Thyroid gland (tissue), 4 donors: ENCODE data around the gene MTF2. TPM values are rescaled to one million over a fixed set of nuclear protein-coding genes. Genes with fewer than 3 reads are reported as not detected.

ENCODE experiments used
- DNase-seq, 2 donors: peaks; one replicate each; pipeline ENCODE4 v3.0.0-alpha.2; 2019
- H3K27ac ChIP-seq, 3 donors: fragments of 200-600 bp; sonication (generic); 1 replicate in 2 of 3; 2 replicates in 1 of 3; pipeline ENCODE4 v1.5.1; 2016 to 2019; ENCODE audit warnings: mild to moderate bottlenecking in 1 of 3, moderate library complexity in 1 of 3
- H3K27me3 ChIP-seq: fragments of 200-600 bp; sonication (generic); one replicate; pipeline ENCODE4 v1.5.1; 2019
- H3K36me3 ChIP-seq, 2 donors: fragments of 200-600 bp; sonication (generic); one replicate each; pipeline ENCODE4 v1.5.1; 2016 to 2019
- H3K4me1 ChIP-seq, 2 donors: fragments of 200-600 bp; sonication (generic); one replicate each; pipeline ENCODE4 v1.5.1; 2017 to 2019
- H3K4me3 ChIP-seq, 3 donors: fragments of 200-600 bp; sonication (generic); replicated peaks in 1 of 3; 1 replicate in 2 of 3; 2 replicates in 1 of 3; pipeline ENCODE4 v1.5.1; 2016; ENCODE audit warnings: mild to moderate bottlenecking in 1 of 3
- H3K9me3 ChIP-seq: fragments of 200-600 bp; sonication (generic); one replicate; pipeline ENCODE4 v1.5.1; 2017
- POLR2A ChIP-seq, 2 donors: fragments of 450-650 bp; IDR thresholded peaks; one replicate each; pipeline ENCODE4 v1.6.1; 2017; ENCODE audit warnings: antibody characterized with exemption in 2 of 2, mild to moderate bottlenecking in 2 of 2, moderate library complexity in 1 of 2
- WGBS, 2 donors: methylation state at CpG; one replicate each; pipeline ENCODE4 v1.1.5; 2017; 5-methylcytosine and 5-hydroxymethylcytosine counted together
- intact Hi-C: fragments of 100-400 bp; cut with DNase I; formaldehyde crosslinking; loops from one replicate; pipeline ENCODE4 v1.15.1; 2023
- total RNA-seq, 4 donors: library from RNA; depleted of rRNA; stranded (reverse); fragments of >200 nt; gene quantifications; one replicate each; pipeline ENCODE4 v1.2.3, GENCODE V29; 2016
- TF ChIP-seq, protein P1 (sequence below), 6 experiments: fragments of 200-600 bp in 3 of 6; fragments of 450-650 bp in 3 of 6; sonication (generic) in 3 of 6; IDR thresholded peaks; one replicate each; pipeline ENCODE4 v1.5.1; 2016 to 2019; ENCODE audit warnings: antibody characterized with exemption in 6 of 6, mild to moderate bottlenecking in 2 of 6, inconsistent platforms in 1 of 6, moderate library complexity in 1 of 6

The MTF2 gene
- total RNA-seq, 4 donors from 2014 or later = 29.2 to 59.8 (median 35.0) TPM

DNA sequence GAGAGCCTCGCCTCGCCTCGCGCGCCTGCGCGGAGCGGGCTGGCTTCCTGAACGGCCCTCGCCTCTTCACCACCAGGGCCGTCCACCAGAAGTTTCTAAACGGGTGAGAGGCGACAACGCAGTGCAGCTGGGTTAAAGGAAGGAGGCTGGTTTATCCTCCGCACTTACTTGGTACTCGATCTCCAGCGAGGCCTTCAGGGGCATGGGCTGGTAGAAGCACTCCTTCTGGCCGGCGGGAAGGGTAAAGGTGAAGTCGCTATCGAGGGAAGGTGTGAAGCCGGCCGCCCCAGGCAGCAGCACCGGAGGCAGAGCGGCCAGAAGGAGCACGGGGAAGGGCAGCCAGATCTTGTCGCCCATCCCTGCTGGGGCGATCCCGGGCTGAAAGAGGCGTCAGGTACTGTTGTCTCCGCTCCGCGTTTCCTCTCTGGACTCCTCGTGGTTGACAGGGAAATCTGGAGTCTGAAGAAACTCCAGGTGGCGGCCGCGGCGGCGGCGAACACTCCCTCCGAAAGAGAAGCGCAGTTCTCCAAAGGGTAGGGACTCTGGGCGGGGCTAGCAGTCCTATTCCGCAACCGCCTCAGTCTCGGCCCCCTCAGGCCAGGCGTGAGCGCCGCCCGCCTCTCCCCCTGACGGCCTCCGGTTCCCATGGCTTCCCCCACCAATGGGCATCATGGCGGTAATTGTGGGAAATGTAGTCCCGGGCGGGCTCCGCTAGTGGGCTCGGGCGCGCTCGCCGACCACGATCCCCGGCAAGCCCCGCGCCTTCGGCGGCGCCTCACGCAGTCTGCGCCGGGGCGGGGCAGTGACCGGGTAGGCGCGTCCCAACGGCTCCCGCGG is 101.0 kb downstream of the MTF2 start, which contains the start of gene TMED5:
TSS of gene TMED5 (minus strand) at position 528 of the 837 bp plus-strand sequence. CDS start at position 357, 171 bp downstream.
- H3K36me3 ChIP-seq = no peaks in the 10 kb centered on the region
- TF ChIP-seq, protein P1, sequence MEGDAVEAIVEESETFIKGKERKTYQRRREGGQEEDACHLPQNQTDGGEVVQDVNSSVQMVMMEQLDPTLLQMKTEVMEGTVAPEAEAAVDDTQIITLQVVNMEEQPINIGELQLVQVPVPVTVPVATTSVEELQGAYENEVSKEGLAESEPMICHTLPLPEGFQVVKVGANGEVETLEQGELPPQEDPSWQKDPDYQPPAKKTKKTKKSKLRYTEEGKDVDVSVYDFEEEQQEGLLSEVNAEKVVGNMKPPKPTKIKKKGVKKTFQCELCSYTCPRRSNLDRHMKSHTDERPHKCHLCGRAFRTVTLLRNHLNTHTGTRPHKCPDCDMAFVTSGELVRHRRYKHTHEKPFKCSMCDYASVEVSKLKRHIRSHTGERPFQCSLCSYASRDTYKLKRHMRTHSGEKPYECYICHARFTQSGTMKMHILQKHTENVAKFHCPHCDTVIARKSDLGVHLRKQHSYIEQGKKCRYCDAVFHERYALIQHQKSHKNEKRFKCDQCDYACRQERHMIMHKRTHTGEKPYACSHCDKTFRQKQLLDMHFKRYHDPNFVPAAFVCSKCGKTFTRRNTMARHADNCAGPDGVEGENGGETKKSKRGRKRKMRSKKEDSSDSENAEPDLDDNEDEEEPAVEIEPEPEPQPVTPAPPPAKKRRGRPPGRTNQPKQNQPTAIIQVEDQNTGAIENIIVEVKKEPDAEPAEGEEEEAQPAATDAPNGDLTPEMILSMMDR (IDR thresholded peaks at IDR 0.05) = peak in 2 of 6 experiments; percentile 48 to 59
- TF ChIP-seq POLR2A (IDR thresholded peaks at IDR 0.05) = peak; percentile 67 to 97
- peak within 1 kb of the TSS; percentile 92 to 100 (median 99) for H3K27ac ChIP-seq

GRCh38 chr1:93180723-93181613 is 101.9 kb downstream of the MTF2 start, which contains the start of gene CCDC18:
Gene CCDC18, plus strand, starts transcription at chr1:93180724. Its CDS starts 2,638 bp downstream, at chr1:93183362.
- peak within 1 kb of the TSS; percentile 27 to 93 (median 89) for H3K4me3 ChIP-seq
- H3K4me1 ChIP-seq = peaks cover 14 to 15% of the 10 kb centered on the region in 2 donors
- WGBS, 2 donors = 3 to 8% methylated on average over 17 to 43 of the region's 43 CpGs
- no peaks in the 10 kb centered on the region for H3K36me3 ChIP-seq
- H3K27ac ChIP-seq = peak within 1 kb of the TSS; percentile 92 to 100 (median 99)
- H3K9me3 ChIP-seq = no peaks in the 10 kb centered on the region
- TF ChIP-seq, protein P1 (IDR thresholded peaks at IDR 0.05) = no peak
- TF ChIP-seq POLR2A (IDR thresholded peaks at IDR 0.05) = no peak
- no peak for DNase-seq
- no peaks in the 10 kb centered on the region for H3K27me3 ChIP-seq
- intact Hi-C loops = no loop called here

More for the DNA sequence above, 101.0 kb downstream of the MTF2 start, which contains the start of gene TMED5:
- H3K9me3 ChIP-seq = no peaks in the 10 kb centered on the region
- H3K27me3 ChIP-seq = no peaks in the 10 kb centered on the region
- peak; percentile 98 for DNase-seq
- intact Hi-C loops = no loop called here
- H3K4me3 ChIP-seq = peak within 1 kb of the TSS; percentile 27 to 93 (median 89)
- H3K4me1 ChIP-seq = peaks cover 14 to 15% of the 10 kb centered on the region in 2 donors
- WGBS, 2 donors = 0% methylated on average over 35 to 46 of the region's 78 CpGs

DNA sequence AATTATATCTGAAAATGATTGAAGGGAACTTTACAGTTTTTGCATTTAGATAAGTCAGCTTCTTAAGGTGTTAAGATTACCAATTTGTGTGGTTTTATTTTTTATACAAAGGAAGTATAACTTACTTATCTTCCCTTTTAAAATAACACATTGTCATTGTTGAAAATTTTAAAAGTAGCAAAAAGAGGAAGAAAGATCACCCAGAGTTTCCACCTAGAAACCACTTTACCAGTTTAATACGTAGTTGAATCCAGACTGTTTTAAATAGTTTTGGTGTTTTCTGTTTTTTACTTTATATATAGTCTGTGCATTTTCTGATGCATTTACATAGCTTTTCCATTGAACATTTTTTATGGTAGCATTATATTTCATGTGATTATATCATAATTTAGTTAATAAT is 107.6 kb downstream of the MTF2 start:
- 91 to 93% methylated on average over 1 of the region's 1 CpG for WGBS, 2 donors
- Histone ChIP-seq H3K36me3 (no peaks in the 10 kb centered on the region), H3K27me3 (no peaks in the 10 kb centered on the region), H3K4me1 (no peaks in the 10 kb centered on the region), H3K27ac (no peak overlapping the region), H3K9me3 (no peaks in the 10 kb centered on the region), H3K4me3 (no peak overlapping the region)
- intact Hi-C loops = no loop called here
- DNase-seq = no peak
- no peak for TF ChIP-seq POLR2A (IDR thresholded peaks at IDR 0.05)

Other genes starting within 250 kb of the MTF2 start
- gene RPL5, start 247.2 kb upstream of the MTF2 start, total RNA-seq = 1,000 to 10,000 TPM; 1,556 to 2,409 (median 1,666) TPM
- 10 to 100 TPM; 11.7 to 17.5 (median 15.1) TPM for gene DIPK1A, start 117.8 kb upstream of the MTF2 start, total RNA-seq
- 100 to 1,000 TPM in 1 of 4 donors, 10 to 100 TPM in 3; 96.6 to 100 (median 96.9) TPM for gene TMED5, start 101.1 kb downstream of the MTF2 start, total RNA-seq
- 10 to 100 TPM in 1 of 4 donors, 1 to 10 TPM in 3; 2.2 to 15.5 (median 3.6) TPM for gene CCDC18, start 101.4 kb downstream of the MTF2 start, total RNA-seq